GM12878 (cell line): ENCODE results near the gene ZNF701. TPM values are rescaled to one million over a fixed set of nuclear protein-coding genes. Genes with fewer than 3 reads are reported as not detected.
A peak's percentile ranks its signal among the peaks of the same experiment; 100 is the strongest.

Experiments
- BACH1 ChIP-seq: fragments of 450-650 bp; IDR thresholded peaks from 2 replicates; pipeline ENCODE4 v1.6.1; 2017; ENCODE audit warnings: mild to moderate bottlenecking, borderline replicate concordance
- CHD4 ChIP-seq: fragments of 200-600 bp; sonication (generic); IDR thresholded peaks from 2 replicates; pipeline ENCODE4 v1.6.1; 2016; ENCODE audit warnings: mild to moderate bottlenecking
- CREB1 ChIP-seq: IDR thresholded peaks from 2 replicates; pipeline ENCODE4 v1.6.1; 2012; ENCODE audit warnings: low read depth, mild to moderate bottlenecking, inconsistent platforms
- DPF2 ChIP-seq: fragments of 450-650 bp; IDR thresholded peaks from 2 replicates; pipeline ENCODE4 v1.6.1; 2017; ENCODE audit warnings: mild to moderate bottlenecking
- EGR1 ChIP-seq, 2 experiments: IDR thresholded peaks; 1 replicate in 1 of 2; 2 replicates in 1 of 2; pipeline ENCODE4 v1.6.1; 2011 to 2012; ENCODE audit warnings: low read depth in 2 of 2, low read length in 2 of 2, borderline replicate concordance in 1 of 2, mild to moderate bottlenecking in 1 of 2, moderate library complexity in 1 of 2
- ETV6 ChIP-seq, 2 experiments: fragments of 450-650 bp in 1 of 2; IDR thresholded peaks in 1 of 2; conservative IDR thresholded peaks in 1 of 2; 2 replicates each; pipeline ENCODE4 v1.6.1; 2014; ENCODE audit warnings: antibody characterized with exemption in 1 of 2, borderline replicate concordance in 1 of 2, low read depth in 1 of 2, mild to moderate bottlenecking in 1 of 2, moderate library complexity in 1 of 2
- IKZF2 ChIP-seq, 2 experiments: fragments of 450-650 bp; IDR thresholded peaks; 2 replicates each; pipeline ENCODE4 v1.6.1; 2017; ENCODE audit warnings: mild to moderate bottlenecking in 2 of 2, moderate library complexity in 2 of 2
- IRF5 ChIP-seq: fragments of 450-650 bp; IDR thresholded peaks from 2 replicates; pipeline ENCODE4 v1.6.1; 2017; ENCODE audit warnings: borderline replicate concordance
- JUNB ChIP-seq: IDR thresholded peaks from 2 replicates; pipeline ENCODE4 v1.6.1; 2016; ENCODE audit warnings: antibody characterized with exemption, mild to moderate bottlenecking
- KDM1A ChIP-seq: fragments of 200-600 bp; sonication (generic); IDR thresholded peaks from 2 replicates; pipeline ENCODE4 v1.6.1; 2016; ENCODE audit warnings: borderline replicate concordance
- KLF5 ChIP-seq: fragments of 450-650 bp; IDR thresholded peaks from 2 replicates; pipeline ENCODE4 v1.6.1; 2014; ENCODE audit warnings: mild to moderate bottlenecking; ENCODE audit not compliant: partially characterized antibody
- MEF2B ChIP-seq: fragments of 450-650 bp; IDR thresholded peaks from 2 replicates; pipeline ENCODE4 v1.6.1; 2018; ENCODE audit warnings: mild to moderate bottlenecking, moderate library complexity; ENCODE audit not compliant: partially characterized antibody, poor library complexity, severe bottlenecking
- MYC ChIP-seq: IDR thresholded peaks from 2 replicates; pipeline ENCODE4 v1.6.1; 2011; ENCODE audit warnings: mild to moderate bottlenecking, low read length, moderate library complexity, inconsistent platforms; ENCODE audit not compliant: insufficient read depth, insufficient replicate concordance, insufficient read length, severe bottlenecking
- NFIC ChIP-seq: IDR thresholded peaks from 2 replicates; pipeline ENCODE4 v1.6.1; 2012; ENCODE audit warnings: low read depth, mild to moderate bottlenecking, inconsistent platforms, low read length, moderate library complexity
- POLR2A ChIP-seq: IDR thresholded peaks from 2 replicates; pipeline ENCODE4 v1.6.1; 2011; ENCODE audit warnings: low read depth, mild to moderate bottlenecking, low read length
- POLR2AphosphoS2 ChIP-seq: IDR thresholded peaks from 2 replicates; pipeline ENCODE4 v1.6.1; 2011; ENCODE audit warnings: low read depth, mild to moderate bottlenecking, low read length, improper control_type of control experiment, moderate library complexity
- SIN3A ChIP-seq: IDR thresholded peaks from 2 replicates; pipeline ENCODE4 v1.6.1; 2012; ENCODE audit warnings: low read depth, low read length, improper control_type of control experiment
- ZSCAN29 ChIP-seq: fragments of 450-650 bp; IDR thresholded peaks from 2 replicates; pipeline ENCODE4 v1.6.1; 2017; ENCODE audit warnings: mild to moderate bottlenecking, moderate library complexity
- polyA plus RNA-seq, 11 experiments: library from polyadenylated mRNA; depleted of rRNA in 4 of 11; unstranded in 6 of 11; stranded (reverse) in 5 of 11; fragments of >200 nt; fragmentation: Nextera tagmentation in 4 of 11; fragmentation: Illumina TruSeq in 1 of 11; extraction: Ambion mirVana in 4 of 11; extraction: Trizol in 1 of 11; gene quantifications; 1 replicate in 1 of 11; 2 replicates in 10 of 11; pipeline versions ENCODE4 v1.2.1 to v1.2.3, GENCODE V29; 2011 to 2016; ENCODE audit warnings: inconsistent platforms in 2 of 11, missing spikeins in 2 of 11, low read depth in 1 of 11
- total RNA-seq, 4 experiments: library from RNA; depleted of rRNA in 3 of 4; stranded (reverse); fragments of >200 nt in 3 of 4; fragmentation: Illumina TruSeq in 1 of 4; extraction: Trizol in 1 of 4; gene quantifications; 2 replicates each; pipeline versions ENCODE4 v1.2.1 to v1.2.3, GENCODE V29; 2013 to 2021
- TF ChIP-seq, protein P1 (sequence below): fragments of 450-650 bp; IDR thresholded peaks from 2 replicates; pipeline ENCODE4 v1.6.1; 2016; ENCODE audit warnings: mild to moderate bottlenecking
- TF ChIP-seq, protein P2 (sequence below): IDR thresholded peaks from 2 replicates; pipeline ENCODE4 v1.6.1; 2011; ENCODE audit warnings: low read depth, mild to moderate bottlenecking, low read length, moderate library complexity, borderline replicate concordance; ENCODE audit errors: extremely low read depth
- TF ChIP-seq, protein P3 (sequence below): IDR thresholded peaks from 2 replicates; pipeline ENCODE4 v1.6.1; 2011; ENCODE audit warnings: borderline replicate concordance, low read depth, mild to moderate bottlenecking, moderate library complexity, low read length; ENCODE audit not compliant: insufficient read depth, poor library complexity, severe bottlenecking
- TF ChIP-seq, protein P4 (sequence below): IDR thresholded peaks from 2 replicates; pipeline ENCODE4 v1.6.1; 2012; ENCODE audit warnings: low read depth, low read length, improper control_type of control experiment

The ZNF701 gene
- total and polyA plus RNA-seq, 10 of the 15 experiments (the other 5 are each of a cell fraction or from before 2014, with no cell fraction given), result 3.1 to 18.1 (median 8.0) TPM

- TF ChIP-seq, protein P1, sequence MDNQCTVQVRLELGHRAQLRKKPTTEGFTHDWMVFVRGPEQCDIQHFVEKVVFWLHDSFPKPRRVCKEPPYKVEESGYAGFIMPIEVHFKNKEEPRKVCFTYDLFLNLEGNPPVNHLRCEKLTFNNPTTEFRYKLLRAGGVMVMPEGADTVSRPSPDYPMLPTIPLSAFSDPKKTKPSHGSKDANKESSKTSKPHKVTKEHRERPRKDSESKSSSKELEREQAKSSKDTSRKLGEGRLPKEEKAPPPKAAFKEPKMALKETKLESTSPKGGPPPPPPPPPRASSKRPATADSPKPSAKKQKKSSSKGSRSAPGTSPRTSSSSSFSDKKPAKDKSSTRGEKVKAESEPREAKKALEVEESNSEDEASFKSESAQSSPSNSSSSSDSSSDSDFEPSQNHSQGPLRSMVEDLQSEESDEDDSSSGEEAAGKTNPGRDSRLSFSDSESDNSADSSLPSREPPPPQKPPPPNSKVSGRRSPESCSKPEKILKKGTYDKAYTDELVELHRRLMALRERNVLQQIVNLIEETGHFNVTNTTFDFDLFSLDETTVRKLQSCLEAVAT, result 0 out of 2 replicates have a peak, but pooled peaks have one; percentile 47
- peak; percentile 94 for TF ChIP-seq JUNB
- TF ChIP-seq MEF2B, result peak; percentile 51
- TF ChIP-seq IKZF2 (IDR thresholded peaks at IDR 0.05), result peak; percentile 90 to 91
- TF ChIP-seq, protein P2, sequence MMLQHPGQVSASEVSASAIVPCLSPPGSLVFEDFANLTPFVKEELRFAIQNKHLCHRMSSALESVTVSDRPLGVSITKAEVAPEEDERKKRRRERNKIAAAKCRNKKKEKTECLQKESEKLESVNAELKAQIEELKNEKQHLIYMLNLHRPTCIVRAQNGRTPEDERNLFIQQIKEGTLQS, result no peak
- TF ChIP-seq, protein P3, sequence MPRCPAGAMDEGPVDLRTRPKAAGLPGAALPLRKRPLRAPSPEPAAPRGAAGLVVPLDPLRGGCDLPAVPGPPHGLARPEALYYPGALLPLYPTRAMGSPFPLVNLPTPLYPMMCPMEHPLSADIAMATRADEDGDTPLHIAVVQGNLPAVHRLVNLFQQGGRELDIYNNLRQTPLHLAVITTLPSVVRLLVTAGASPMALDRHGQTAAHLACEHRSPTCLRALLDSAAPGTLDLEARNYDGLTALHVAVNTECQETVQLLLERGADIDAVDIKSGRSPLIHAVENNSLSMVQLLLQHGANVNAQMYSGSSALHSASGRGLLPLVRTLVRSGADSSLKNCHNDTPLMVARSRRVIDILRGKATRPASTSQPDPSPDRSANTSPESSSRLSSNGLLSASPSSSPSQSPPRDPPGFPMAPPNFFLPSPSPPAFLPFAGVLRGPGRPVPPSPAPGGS, result no peak
- 0 out of 2 replicates have a peak, but pooled peaks have one; percentile 20 for TF ChIP-seq BACH1
- peak; percentile 87 for TF ChIP-seq DPF2
- TF ChIP-seq SIN3A, result no peak
- TF ChIP-seq, protein P4, sequence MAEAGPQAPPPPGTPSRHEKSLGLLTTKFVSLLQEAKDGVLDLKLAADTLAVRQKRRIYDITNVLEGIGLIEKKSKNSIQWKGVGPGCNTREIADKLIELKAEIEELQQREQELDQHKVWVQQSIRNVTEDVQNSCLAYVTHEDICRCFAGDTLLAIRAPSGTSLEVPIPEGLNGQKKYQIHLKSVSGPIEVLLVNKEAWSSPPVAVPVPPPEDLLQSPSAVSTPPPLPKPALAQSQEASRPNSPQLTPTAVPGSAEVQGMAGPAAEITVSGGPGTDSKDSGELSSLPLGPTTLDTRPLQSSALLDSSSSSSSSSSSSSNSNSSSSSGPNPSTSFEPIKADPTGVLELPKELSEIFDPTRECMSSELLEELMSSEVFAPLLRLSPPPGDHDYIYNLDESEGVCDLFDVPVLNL, result no peak
- TF ChIP-seq CREB1, result 0 out of 2 replicates have a peak, but pooled peaks have one; percentile 40
- TF ChIP-seq ETV6 (conservative IDR thresholded peaks at IDR 0.05 in 1 of 2, IDR thresholded peaks at IDR 0.05 in 1 of 2; ENCODE audit: borderline replicate concordance in 1 of 2, low read depth in 1 of 2), result peak in 1 of 2 experiments; percentile 93; a peak in 2 of 4 replicates
- no peak for TF ChIP-seq KLF5
- no peak for TF ChIP-seq CHD4
- no peak for TF ChIP-seq POLR2A
- no peak for TF ChIP-seq KDM1A
- TF ChIP-seq MYC, result no peak
- no peak for TF ChIP-seq POLR2AphosphoS2
- TF ChIP-seq EGR1 (IDR thresholded peaks at IDR 0.05; ENCODE audit: borderline replicate concordance in 1 of 2, low read depth in 2 of 2, low read length in 2 of 2), result no peak
- TF ChIP-seq IRF5, result no peak
- no peak for TF ChIP-seq ZSCAN29
- peak; percentile 76; the same call in 1 of the 2 replicates for TF ChIP-seq NFIC
Measured at GRCh38 chr19:52542984-52543664, 27.0 kb upstream of the ZNF701 start (continued).
